GM12892 (cell line): Measurements from ENCODE around the gene RRBP1.

ENCODE experiments used
- POLR2A ChIP-seq: IDR thresholded peaks from 2 replicates; pipeline ENCODE4 v1.6.1; 2011; ENCODE audit warnings: low read depth, low read length, control low read depth
- POLR2AphosphoS5 ChIP-seq: IDR thresholded peaks from 2 replicates; pipeline ENCODE4 v1.6.1; 2011; ENCODE audit warnings: low read depth, low read length, control low read depth

- TF ChIP-seq POLR2A, result no peak
- TF ChIP-seq POLR2AphosphoS5, result no peak
Measured at GRCh38 chr20:17720755-17721154, 38.7 kb upstream of the RRBP1 start.
